ENCODE measurements around the gene OLIG2. TPM values are rescaled to one million over a fixed set of nuclear protein-coding genes. Genes with fewer than 3 reads are reported as not detected.
A peak's percentile ranks its signal among the peaks of the same experiment; 100 is the strongest.

The OLIG2 gene
- total RNA-seq, 1 experiment from 2014 or later, result not detected

- DNase-seq (ENCODE audit: low read depth), result no peak
These were observed 6.8 kb downstream of the OLIG2 start for GRCh38 chr21:33032434-33033047.

- DNase-seq (ENCODE audit: low read depth), result no peak
These were observed 7.6 kb downstream of the OLIG2 start for GRCh38 chr21:33033094-33033951.

- no peak for DNase-seq (ENCODE audit: low read depth)
These were observed 8.3 kb downstream of the OLIG2 start for GRCh38 chr21:33033961-33034413.

GRCh38 chr21:33035147-33035546 is 9.4 kb downstream of the OLIG2 start:
- DNase-seq (ENCODE audit: low read depth), result no peak

GRCh38 chr21:33036430-33037162 is 10.9 kb downstream of the OLIG2 start:
- DNase-seq (ENCODE audit: low read depth), result peak; percentile 93

GRCh38 chr21:33037501-33037900 is 11.8 kb downstream of the OLIG2 start:
- DNase-seq (ENCODE audit: low read depth), result no peak

- DNase-seq (ENCODE audit: low read depth), result no peak
These were observed 13.8 kb downstream of the OLIG2 start for GRCh38 chr21:33039536-33039935.

GRCh38 chr21:33040215-33040614 is 14.5 kb downstream of the OLIG2 start:
- no peak for DNase-seq (ENCODE audit: low read depth)

GRCh38 chr21:33041981-33042380 is 16.2 kb downstream of the OLIG2 start:
- DNase-seq (ENCODE audit: low read depth), result peak; percentile 53

- peak; percentile 96 for DNase-seq (ENCODE audit: low read depth)
These were observed 17.1 kb downstream of the OLIG2 start for GRCh38 chr21:33042812-33043211.

GRCh38 chr21:33046455-33046854 is 20.7 kb downstream of the OLIG2 start:
- no peak for DNase-seq (ENCODE audit: low read depth)

GRCh38 chr21:33047231-33047630 is 21.5 kb downstream of the OLIG2 start:
- DNase-seq (ENCODE audit: low read depth), result peak; percentile 59

GRCh38 chr21:33051925-33052324 is 26.2 kb downstream of the OLIG2 start:
- DNase-seq (ENCODE audit: low read depth), result no peak

- no peak for DNase-seq (ENCODE audit: low read depth)
These were observed 28.2 kb downstream of the OLIG2 start for GRCh38 chr21:33053951-33054350.

- DNase-seq (ENCODE audit: low read depth), result no peak
These were observed 30.3 kb downstream of the OLIG2 start for GRCh38 chr21:33055991-33056390.

- no peak for DNase-seq (ENCODE audit: low read depth)
These were observed 31.7 kb downstream of the OLIG2 start for GRCh38 chr21:33057385-33057940.

- no peak for DNase-seq (ENCODE audit: low read depth)
These were observed 32.8 kb downstream of the OLIG2 start for GRCh38 chr21:33058527-33058926.

GRCh38 chr21:33058957-33059356 is 33.2 kb downstream of the OLIG2 start:
- no peak for DNase-seq (ENCODE audit: low read depth)

- no peak for DNase-seq (ENCODE audit: low read depth)
These were observed 33.7 kb downstream of the OLIG2 start for GRCh38 chr21:33059380-33059841.

- DNase-seq (ENCODE audit: low read depth), result no peak
These were observed 35.5 kb downstream of the OLIG2 start for GRCh38 chr21:33061233-33061632.

- DNase-seq (ENCODE audit: low read depth), result no peak
These were observed 37.7 kb downstream of the OLIG2 start for GRCh38 chr21:33063375-33063883.
